Gastrocnemius medialis (tissue), 4 donors: ENCODE measurements around the gene PIK3R1. TPM values are rescaled to one million over a fixed set of nuclear protein-coding genes. Genes with fewer than 3 reads are reported as not detected.

Source experiments
- ATAC-seq, 2 donors: fragments of 150-250 bp; one replicate each; pipeline ENCODE4 v1.9.1; 2016
- DNase-seq, 2 donors: peaks; one replicate each; pipeline ENCODE4 v3.0.0-alpha.2; 2019
- H3K27ac ChIP-seq, 4 donors: fragments of 200-600 bp; sonication (generic); 1 replicate in 1 of 4; 2 replicates in 3 of 4; pipeline ENCODE4 v1.5.1; 2016 to 2018; ENCODE audit warnings: mild to moderate bottlenecking in 2 of 4, moderate library complexity in 1 of 4
- H3K27me3 ChIP-seq, 3 donors: fragments of 200-600 bp; sonication (generic) in 2 of 3; 1 replicate in 1 of 3; 2 replicates in 2 of 3; pipeline versions ENCODE4 v1.5.1 to v1.6.0; 2016 to 2019; ENCODE audit warnings: mild to moderate bottlenecking in 1 of 3, moderate library complexity in 1 of 3
- H3K36me3 ChIP-seq, 2 donors: fragments of 200-600 bp; sonication (generic) in 1 of 2; one replicate each; pipeline ENCODE4 v1.5.1; 2017 to 2018
- H3K4me1 ChIP-seq, 2 donors: fragments of 200-600 bp; sonication (generic) in 1 of 2; one replicate each; pipeline ENCODE4 v1.5.1; 2016 to 2017; ENCODE audit warnings: mild to moderate bottlenecking in 2 of 2
- H3K4me3 ChIP-seq, 4 donors: fragments of 200-600 bp; sonication (generic) in 3 of 4; 1 replicate in 1 of 4; 2 replicates in 3 of 4; pipeline ENCODE4 v1.5.1; 2016 to 2019; ENCODE audit warnings: mild to moderate bottlenecking in 2 of 4
- H3K9me3 ChIP-seq, 3 donors: fragments of 200-600 bp; sonication (generic) in 2 of 3; 1 replicate in 1 of 3; 2 replicates in 2 of 3; pipeline ENCODE4 v1.5.1; 2016 to 2019
- POLR2A ChIP-seq, 2 donors: fragments of 450-650 bp; IDR thresholded peaks; one replicate each; pipeline ENCODE4 v1.6.1; 2017; ENCODE audit warnings: antibody characterized with exemption in 2 of 2, mild to moderate bottlenecking in 2 of 2, moderate library complexity in 2 of 2
- in situ Hi-C, 4 donors: fragments of 200-750 bp; cut with MboI; loops; one replicate each; pipeline versions ENCODE4 v1.15.0 to v1.8.0; 2017; ENCODE audit warnings: low sequenced_read_pairs in 4 of 4
- intact Hi-C: fragments of 100-400 bp; cut with DNase I; formaldehyde crosslinking; loops from one replicate; pipeline ENCODE4 v1.15.1; 2023; ENCODE audit warnings: low total_unique reads
- total RNA-seq, 4 donors: library from RNA; depleted of rRNA; stranded (reverse); fragments of >200 nt; gene quantifications; one replicate each; pipeline versions ENCODE4 v1.1.0 to v1.2.3, GENCODE V29; 2016
- TF ChIP-seq, protein P1 (sequence below), 5 experiments: fragments of 450-650 bp in 3 of 5; fragments of 200-600 bp in 2 of 5; sonication (generic) in 2 of 5; IDR thresholded peaks in 4 of 5; conservative IDR thresholded peaks in 1 of 5; 1 replicate in 4 of 5; 2 replicates in 1 of 5; pipeline ENCODE4 v1.5.1; 2016 to 2019; ENCODE audit warnings: antibody characterized with exemption in 5 of 5, mild to moderate bottlenecking in 3 of 5, moderate library complexity in 3 of 5

Gene PIK3R1
- total RNA-seq, 4 donors from 2014 or later: 87.2 to 129 (median 100) TPM

- peak overlapping the region in 2 of 4 donors; percentile 19 to 28 for H3K4me3 ChIP-seq
- peaks cover 88 to 89% of the 10 kb centered on the region in 2 donors for H3K4me1 ChIP-seq
- H3K9me3 ChIP-seq: no peaks in the 10 kb centered on the region
- in situ Hi-C loops: loop anchor here (10.0 to 25.0 kb wide), 4 partner anchors 567 to 1017 kb away; no protein-coding TSS in a partner anchor
- no peaks in the 10 kb centered on the region for H3K27me3 ChIP-seq
- H3K36me3 ChIP-seq: no peaks in the 10 kb centered on the region
- H3K27ac ChIP-seq: peak overlapping the region; percentile 67 to 75 (median 74)
- TF ChIP-seq POLR2A (IDR thresholded peaks at IDR 0.05): no peak
- TF ChIP-seq, protein P1, sequence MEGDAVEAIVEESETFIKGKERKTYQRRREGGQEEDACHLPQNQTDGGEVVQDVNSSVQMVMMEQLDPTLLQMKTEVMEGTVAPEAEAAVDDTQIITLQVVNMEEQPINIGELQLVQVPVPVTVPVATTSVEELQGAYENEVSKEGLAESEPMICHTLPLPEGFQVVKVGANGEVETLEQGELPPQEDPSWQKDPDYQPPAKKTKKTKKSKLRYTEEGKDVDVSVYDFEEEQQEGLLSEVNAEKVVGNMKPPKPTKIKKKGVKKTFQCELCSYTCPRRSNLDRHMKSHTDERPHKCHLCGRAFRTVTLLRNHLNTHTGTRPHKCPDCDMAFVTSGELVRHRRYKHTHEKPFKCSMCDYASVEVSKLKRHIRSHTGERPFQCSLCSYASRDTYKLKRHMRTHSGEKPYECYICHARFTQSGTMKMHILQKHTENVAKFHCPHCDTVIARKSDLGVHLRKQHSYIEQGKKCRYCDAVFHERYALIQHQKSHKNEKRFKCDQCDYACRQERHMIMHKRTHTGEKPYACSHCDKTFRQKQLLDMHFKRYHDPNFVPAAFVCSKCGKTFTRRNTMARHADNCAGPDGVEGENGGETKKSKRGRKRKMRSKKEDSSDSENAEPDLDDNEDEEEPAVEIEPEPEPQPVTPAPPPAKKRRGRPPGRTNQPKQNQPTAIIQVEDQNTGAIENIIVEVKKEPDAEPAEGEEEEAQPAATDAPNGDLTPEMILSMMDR (IDR thresholded peaks at IDR 0.05 in 4 of 5, conservative IDR thresholded peaks at IDR 0.05 in 1 of 5): no peak
- ATAC-seq (no peak), DNase-seq (no peak)
- intact Hi-C loops: loop anchor here (2.0 to 10.0 kb wide), 5 partner anchors 37 to 1007 kb away; partner anchors contain the start of gene PIK3R1
Measured at GRCh38 chr5:68253624-68254585, 38.3 kb downstream of the PIK3R1 start.

DNA sequence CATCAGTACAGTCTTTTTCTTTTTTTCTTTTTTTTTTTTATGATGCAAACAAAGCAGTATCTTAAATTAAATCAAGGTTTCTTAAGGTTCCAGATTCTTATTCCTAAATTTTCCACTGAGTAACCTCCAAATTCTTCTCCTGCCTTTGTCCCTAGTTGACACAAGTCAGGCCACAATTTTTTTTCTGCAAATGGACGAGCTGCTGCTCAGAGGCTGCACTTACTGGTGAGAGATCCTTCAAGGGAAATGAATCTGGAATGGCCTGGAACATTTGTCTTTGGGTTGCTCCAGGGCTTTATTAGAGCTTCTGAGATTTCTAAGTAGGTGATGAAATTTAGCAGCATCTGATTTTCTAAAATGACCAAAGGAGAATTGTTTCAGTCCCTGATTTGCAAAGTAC is 39.3 kb downstream of the PIK3R1 start:
- intact Hi-C loops (loop anchor here (5.0 to 10.0 kb wide), 4 partner anchors 38 to 560 kb away; partner anchors contain the start of gene PIK3R1), in situ Hi-C loops (loop anchor here (10.0 to 25.0 kb wide), 4 partner anchors 568 to 1018 kb away; no protein-coding TSS in a partner anchor)
- peaks cover 86 to 90% of the 10 kb centered on the region in 2 donors for H3K4me1 ChIP-seq
- DNase-seq (no peak), ATAC-seq (no peak)
- no peak overlapping the region for H3K4me3 ChIP-seq
- H3K27me3 ChIP-seq: no peaks in the 10 kb centered on the region
- peak overlapping the region; percentile 63 to 75 (median 70) for H3K27ac ChIP-seq
- TF ChIP-seq POLR2A (IDR thresholded peaks at IDR 0.05): no peak
- TF ChIP-seq, protein P1 (IDR thresholded peaks at IDR 0.05 in 4 of 5, conservative IDR thresholded peaks at IDR 0.05 in 1 of 5): no peak
- no peaks in the 10 kb centered on the region for H3K9me3 ChIP-seq
- no peaks in the 10 kb centered on the region for H3K36me3 ChIP-seq

GRCh38 chr5:68255305-68256120 is 40.0 kb downstream of the PIK3R1 start:
- intact Hi-C loops: loop anchor here (10.0 kb wide), 3 partner anchors 281 to 561 kb away; no protein-coding TSS in a partner anchor
- DNase-seq: no peak
- no peaks in the 10 kb centered on the region for H3K36me3 ChIP-seq
- in situ Hi-C loops: loop anchor here (10.0 to 25.0 kb wide), 4 partner anchors 568 to 1018 kb away; no protein-coding TSS in a partner anchor
- no peaks in the 10 kb centered on the region for H3K9me3 ChIP-seq
- TF ChIP-seq, protein P1 (IDR thresholded peaks at IDR 0.05 in 4 of 5, conservative IDR thresholded peaks at IDR 0.05 in 1 of 5): no peak
- TF ChIP-seq POLR2A (IDR thresholded peaks at IDR 0.05): no peak
- ATAC-seq: no peak
- peaks cover 86 to 90% of the 10 kb centered on the region in 2 donors for H3K4me1 ChIP-seq
- no peaks in the 10 kb centered on the region for H3K27me3 ChIP-seq
- H3K27ac ChIP-seq: peak overlapping the region; percentile 65 to 75 (median 70)
- H3K4me3 ChIP-seq: no peak overlapping the region

- H3K36me3 ChIP-seq: no peaks in the 10 kb centered on the region
- TF ChIP-seq, protein P1 (IDR thresholded peaks at IDR 0.05 in 4 of 5, conservative IDR thresholded peaks at IDR 0.05 in 1 of 5): no peak
- TF ChIP-seq POLR2A (IDR thresholded peaks at IDR 0.05): no peak
- H3K9me3 ChIP-seq: no peaks in the 10 kb centered on the region
- ATAC-seq (no peak), DNase-seq (no peak)
- peaks cover 85 to 90% of the 10 kb centered on the region in 2 donors for H3K4me1 ChIP-seq
- peak overlapping the region; percentile 7 to 75 (median 39) for H3K27ac ChIP-seq
- H3K27me3 ChIP-seq: no peaks in the 10 kb centered on the region
- H3K4me3 ChIP-seq: no peak overlapping the region
- intact Hi-C loops (loop anchor here (10.0 kb wide), 3 partner anchors 282 to 562 kb away; no protein-coding TSS in a partner anchor), in situ Hi-C loops (loop anchor here (10.0 to 25.0 kb wide), 4 partner anchors 570 to 1020 kb away; no protein-coding TSS in a partner anchor)
Measured at GRCh38 chr5:68257210-68257609, 41.7 kb downstream of the PIK3R1 start.
